ENCODE results near the gene LRMDA. TPM values are rescaled to one million over a fixed set of nuclear protein-coding genes. Genes with fewer than 3 reads are reported as not detected.
"Not testable (repeated sequence)": the region's sequence is repeated elsewhere in the genome, so short reads cannot be mapped to it uniquely, and the experiment has no call there.

The LRMDA gene
- total RNA-seq, 6 donors from 2014 or later = 12.8 to 185 (median 18.1) TPM

- 75 to 87% methylated on average over 2 of the region's 2 CpGs for WGBS, 2 donors
- no peak overlapping the region for H3K4me3 ChIP-seq
Measured at GRCh38 chr10:76514321-76514720, 1082.9 kb downstream of the LRMDA start.

DNA sequence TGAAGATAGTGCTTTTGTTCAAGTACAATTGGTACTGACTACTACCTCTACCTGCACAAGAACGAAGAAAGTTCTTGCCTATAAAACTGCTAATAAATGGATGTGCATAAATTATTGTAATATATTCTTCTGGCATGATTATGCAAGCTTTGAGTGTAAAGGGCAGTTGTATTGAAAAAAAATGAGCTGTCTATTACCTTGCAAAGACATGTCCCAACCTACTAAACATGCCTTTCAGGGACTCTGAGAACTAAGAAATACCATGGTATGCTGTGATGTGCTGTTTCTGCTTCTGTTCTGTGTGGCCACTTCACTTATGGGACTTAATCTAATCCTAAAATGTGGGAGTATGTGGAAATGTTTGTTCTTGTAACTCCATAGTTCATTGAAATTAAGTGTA lies 1083.4 kb downstream of the LRMDA start:
- 68 to 96% methylated on average over 1 of the region's 1 CpG for WGBS, 2 donors
- H3K4me1 ChIP-seq = no peaks in the 10 kb centered on the region
- H3K36me3 ChIP-seq = no peaks in the 10 kb centered on the region
- DNase-seq (no peak), ATAC-seq (ENCODE audit: low FRiP score in 2 of 2) (no peak)
- H3K27me3 ChIP-seq = no peaks in the 10 kb centered on the region
- no peaks in the 10 kb centered on the region for H3K9me3 ChIP-seq
- no peak overlapping the region for H3K27ac ChIP-seq
- TF ChIP-seq POLR2A (IDR thresholded peaks at IDR 0.05) (no peak), EP300 (IDR thresholded peaks at IDR 0.05) (no peak), POLR2AphosphoS5 (IDR thresholded peaks at IDR 0.05) (no peak), CTCF (IDR thresholded peaks at IDR 0.05) (no peak)
- H3K4me3 ChIP-seq = no peak overlapping the region

More at GRCh38 chr10:76514321-76514720, 1082.9 kb downstream of the LRMDA start:
- no peaks in the 10 kb centered on the region for H3K9me3 ChIP-seq
- no peaks in the 10 kb centered on the region for H3K36me3 ChIP-seq
- H3K27me3 ChIP-seq = no peaks in the 10 kb centered on the region
- no peaks in the 10 kb centered on the region for H3K4me1 ChIP-seq
- H3K27ac ChIP-seq = no peak overlapping the region
- TF ChIP-seq POLR2AphosphoS5 (IDR thresholded peaks at IDR 0.05) = no peak
- TF ChIP-seq POLR2A (IDR thresholded peaks at IDR 0.05) = no peak
- no peak for TF ChIP-seq EP300 (IDR thresholded peaks at IDR 0.05)
- no peak for TF ChIP-seq CTCF (IDR thresholded peaks at IDR 0.05)
- no peak for DNase-seq
- ATAC-seq (ENCODE audit: low FRiP score in 2 of 2) = no peak

DNA sequence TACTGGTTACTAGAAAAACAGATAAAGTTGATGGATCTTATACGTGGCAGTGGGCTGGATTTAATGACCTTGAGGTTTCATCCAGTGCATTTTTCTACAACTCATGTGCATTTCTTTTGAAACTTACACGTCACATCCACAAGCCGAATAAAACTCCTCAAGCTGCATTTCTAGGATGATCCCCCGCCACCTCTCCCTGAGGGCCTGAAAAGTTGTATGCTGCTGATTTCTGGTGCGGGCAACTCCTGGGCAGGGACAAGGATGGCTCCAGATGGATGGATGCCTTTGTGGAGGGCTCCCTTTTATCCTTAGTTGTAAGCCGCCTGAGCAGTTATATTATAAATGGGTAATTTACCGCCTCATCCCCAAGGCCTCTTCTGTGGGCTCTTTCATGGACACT lies 1091.1 kb downstream of the LRMDA start:
- no peak for ATAC-seq (ENCODE audit: low FRiP score in 2 of 2)
- DNase-seq = no peak
- Histone ChIP-seq H3K27ac (no peak overlapping the region), H3K36me3 (no peaks in the 10 kb centered on the region), H3K27me3 (no peaks in the 10 kb centered on the region), H3K4me3 (no peak overlapping the region), H3K4me1 (no peaks in the 10 kb centered on the region), H3K9me3 (no peaks in the 10 kb centered on the region)
- no peak for TF ChIP-seq EP300 (IDR thresholded peaks at IDR 0.05)
- TF ChIP-seq POLR2A (IDR thresholded peaks at IDR 0.05) = no peak
- TF ChIP-seq CTCF (IDR thresholded peaks at IDR 0.05) = no peak
- no peak for TF ChIP-seq POLR2AphosphoS5 (IDR thresholded peaks at IDR 0.05)
- 83 to 89% methylated on average over 7 of the region's 7 CpGs for WGBS, 2 donors

GRCh38 chr10:76523246-76523645 lies 1091.8 kb downstream of the LRMDA start:
- Histone ChIP-seq H3K27me3 (no peaks in the 10 kb centered on the region), H3K4me1 (no peaks in the 10 kb centered on the region), H3K27ac (no peak overlapping the region), H3K9me3 (no peaks in the 10 kb centered on the region), H3K4me3 (no peak overlapping the region), H3K36me3 (no peaks in the 10 kb centered on the region)
- 77 to 80% methylated on average over 5 of the region's 5 CpGs for WGBS, 2 donors
- ATAC-seq (ENCODE audit: low FRiP score in 2 of 2) (no peak), DNase-seq (no peak)
- no peak for TF ChIP-seq CTCF (IDR thresholded peaks at IDR 0.05)
- no peak for TF ChIP-seq EP300 (IDR thresholded peaks at IDR 0.05)
- no peak for TF ChIP-seq POLR2AphosphoS5 (IDR thresholded peaks at IDR 0.05)
- TF ChIP-seq POLR2A (IDR thresholded peaks at IDR 0.05) = no peak

DNA sequence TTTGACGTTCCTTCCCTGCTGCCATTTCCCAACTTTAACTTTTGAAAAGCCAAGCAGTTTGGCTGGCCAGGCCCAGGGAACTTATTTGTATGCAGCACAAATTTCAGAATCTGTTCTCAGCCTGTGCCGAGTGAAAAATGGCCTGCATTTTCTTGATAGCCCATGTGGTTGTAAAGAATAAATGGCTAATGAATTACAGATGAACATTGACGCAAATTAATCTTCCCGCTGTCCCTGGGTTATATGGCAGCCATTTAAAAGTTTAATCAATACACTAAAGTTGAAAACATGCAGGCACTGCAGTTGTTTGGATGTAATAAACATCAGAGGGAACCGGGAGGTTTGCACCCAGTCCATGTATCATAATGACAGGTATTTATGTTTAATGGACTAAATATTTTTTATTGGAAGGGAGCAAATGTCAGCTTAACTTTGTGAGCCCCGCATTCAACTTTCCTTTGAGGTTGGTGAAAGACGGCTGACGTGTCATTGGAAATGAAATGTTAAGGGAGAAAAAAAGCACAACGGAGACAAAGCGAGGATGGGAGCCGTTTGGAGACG lies 1092.4 kb downstream of the LRMDA start:
- Histone ChIP-seq H3K36me3 (no peaks in the 10 kb centered on the region), H3K27ac (no peak overlapping the region), H3K4me3 (no peak overlapping the region), H3K4me1 (no peaks in the 10 kb centered on the region), H3K9me3 (no peaks in the 10 kb centered on the region), H3K27me3 (no peaks in the 10 kb centered on the region)
- TF ChIP-seq CTCF (IDR thresholded peaks at IDR 0.05) (no peak), POLR2A (IDR thresholded peaks at IDR 0.05) (no peak)
- DNase-seq = no peak
- WGBS, 2 donors = 76 to 79% methylated on average over 12 of the region's 12 CpGs
- ATAC-seq (ENCODE audit: low FRiP score in 2 of 2) = no peak

DNA sequence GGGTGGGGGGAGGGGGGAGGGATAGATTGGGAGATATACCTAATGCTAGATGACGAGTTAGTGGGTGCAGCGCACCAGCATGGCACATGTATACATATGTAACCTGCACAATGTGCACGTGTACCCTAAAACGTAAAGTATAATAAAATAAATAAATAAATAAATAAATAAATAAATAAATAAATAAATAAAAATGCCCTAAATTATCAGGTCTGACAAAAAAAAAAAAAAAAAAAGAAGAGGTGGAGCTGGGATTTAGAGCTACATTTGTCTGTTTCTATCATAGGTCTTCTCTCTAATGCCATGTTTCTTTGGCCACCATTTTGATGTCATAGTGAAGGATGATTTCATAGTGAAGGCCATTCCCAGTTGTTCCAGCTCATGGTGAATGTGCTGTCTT lies 1095.4 kb downstream of the LRMDA start:
- not testable (repeated sequence) for H3K27me3 ChIP-seq; H3K4me3 ChIP-seq; ATAC-seq (ENCODE audit: low FRiP score in 2 of 2); DNase-seq; H3K36me3 ChIP-seq; H3K27ac ChIP-seq; H3K4me1 ChIP-seq; H3K9me3 ChIP-seq
- 87 to 96% methylated on average over 4 of the region's 4 CpGs for WGBS, 2 donors
